Measurements from ENCODE around the gene FIGLA.

The FIGLA gene

DNA sequence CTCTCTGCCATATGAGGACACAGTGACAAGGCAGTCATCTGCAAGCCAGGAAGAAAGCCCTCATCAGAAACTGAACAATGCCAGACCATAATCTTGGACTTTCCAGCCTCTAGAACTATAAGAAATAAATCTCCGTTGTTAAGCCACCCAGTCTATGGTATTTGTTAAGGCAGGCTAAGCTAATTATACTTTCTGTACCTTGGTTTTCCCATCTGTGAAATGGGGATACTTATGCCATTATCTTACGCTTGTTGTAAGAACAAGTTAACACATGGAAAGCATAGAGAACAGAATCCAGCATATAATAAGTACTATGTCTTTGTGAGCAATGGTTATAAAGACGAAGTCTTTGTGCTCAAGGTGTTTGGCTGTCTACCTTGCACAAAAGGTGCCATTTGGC, 14.2 kb downstream of the FIGLA start:
- no peak overlapping the region for H3K4me3 ChIP-seq (ENCODE audit: low read length)
- TF ChIP-seq, protein P1, sequence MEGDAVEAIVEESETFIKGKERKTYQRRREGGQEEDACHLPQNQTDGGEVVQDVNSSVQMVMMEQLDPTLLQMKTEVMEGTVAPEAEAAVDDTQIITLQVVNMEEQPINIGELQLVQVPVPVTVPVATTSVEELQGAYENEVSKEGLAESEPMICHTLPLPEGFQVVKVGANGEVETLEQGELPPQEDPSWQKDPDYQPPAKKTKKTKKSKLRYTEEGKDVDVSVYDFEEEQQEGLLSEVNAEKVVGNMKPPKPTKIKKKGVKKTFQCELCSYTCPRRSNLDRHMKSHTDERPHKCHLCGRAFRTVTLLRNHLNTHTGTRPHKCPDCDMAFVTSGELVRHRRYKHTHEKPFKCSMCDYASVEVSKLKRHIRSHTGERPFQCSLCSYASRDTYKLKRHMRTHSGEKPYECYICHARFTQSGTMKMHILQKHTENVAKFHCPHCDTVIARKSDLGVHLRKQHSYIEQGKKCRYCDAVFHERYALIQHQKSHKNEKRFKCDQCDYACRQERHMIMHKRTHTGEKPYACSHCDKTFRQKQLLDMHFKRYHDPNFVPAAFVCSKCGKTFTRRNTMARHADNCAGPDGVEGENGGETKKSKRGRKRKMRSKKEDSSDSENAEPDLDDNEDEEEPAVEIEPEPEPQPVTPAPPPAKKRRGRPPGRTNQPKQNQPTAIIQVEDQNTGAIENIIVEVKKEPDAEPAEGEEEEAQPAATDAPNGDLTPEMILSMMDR (IDR thresholded peaks at IDR 0.05; ENCODE audit: insufficient read depth, low read depth, low read length, missing control alignments) = no peak
- DNase-seq (ENCODE audit: low read depth) = no peak

DNA sequence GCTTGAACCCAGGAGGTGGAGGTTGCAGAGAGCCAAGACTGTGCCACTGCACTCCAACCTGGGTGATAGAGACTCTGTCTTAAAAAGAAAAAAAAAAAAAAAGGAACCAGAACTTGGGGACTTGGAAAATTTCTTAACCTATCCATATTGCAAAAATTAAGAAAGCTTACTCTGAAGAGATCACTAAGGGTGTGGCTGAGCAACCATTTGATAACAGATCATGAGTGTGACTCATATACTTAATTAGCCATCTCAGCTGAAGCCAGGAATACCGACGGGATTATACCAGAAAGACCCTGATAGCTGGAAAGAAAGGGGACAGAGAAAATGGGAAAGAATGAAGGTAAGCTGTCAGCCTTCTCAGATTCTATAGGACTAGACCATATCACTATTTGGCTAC, 15.3 kb downstream of the FIGLA start:
- TF ChIP-seq, protein P1 (IDR thresholded peaks at IDR 0.05; ENCODE audit: insufficient read depth, low read depth, low read length, missing control alignments) = no peak
- no peak for DNase-seq (ENCODE audit: low read depth)
- no peak overlapping the region for H3K4me3 ChIP-seq (ENCODE audit: low read length)

DNA sequence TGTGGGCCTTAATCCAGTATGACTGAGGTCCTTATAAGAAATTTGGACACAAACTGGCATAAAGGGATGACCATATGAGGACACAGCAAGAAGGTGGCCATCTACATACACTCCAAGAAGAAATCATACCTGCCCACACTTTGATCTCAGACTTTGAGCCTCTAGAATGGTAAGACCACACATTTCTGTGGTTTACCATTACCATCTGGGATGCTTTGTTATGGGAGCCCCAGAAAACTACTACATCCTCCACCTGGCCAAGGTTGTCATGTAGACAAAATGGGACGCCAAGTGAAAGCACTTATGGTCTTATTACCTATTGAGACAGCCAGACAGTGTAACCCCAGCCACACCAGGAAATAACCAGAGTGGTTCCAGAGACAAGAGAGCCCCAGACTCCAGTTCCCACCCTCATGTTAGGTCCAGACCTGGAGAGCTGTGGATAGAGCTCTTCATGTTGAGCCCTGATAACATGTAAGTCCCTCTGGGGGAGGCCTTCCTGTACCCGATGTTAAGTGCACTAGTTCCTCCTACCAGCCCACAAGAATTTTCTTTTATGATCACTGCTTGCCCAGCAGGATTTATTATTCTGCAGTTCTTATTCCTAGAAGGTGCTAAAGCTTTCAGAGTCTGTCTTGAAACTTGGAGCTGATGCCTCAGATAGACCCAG, 17.8 kb downstream of the FIGLA start:
- no peak for DNase-seq (ENCODE audit: low read depth)

DNA sequence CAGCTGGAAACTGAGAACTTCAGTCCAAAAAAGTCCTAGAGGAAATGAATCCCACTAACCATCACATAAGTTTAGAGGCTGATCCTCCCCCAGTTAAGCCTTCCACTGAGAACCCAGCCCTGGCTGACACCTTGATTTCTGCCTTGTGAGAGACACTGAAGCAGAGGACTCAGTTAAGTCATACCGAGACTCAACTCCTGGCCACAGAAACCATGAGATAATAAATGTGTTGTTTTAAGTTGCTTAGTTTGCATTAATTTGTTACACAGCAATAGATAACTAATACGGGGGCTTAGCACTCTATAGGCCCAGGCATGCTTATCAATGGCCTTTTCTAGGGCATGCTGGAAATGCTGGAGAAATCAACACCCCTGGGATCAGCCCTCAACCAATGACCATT, 19.0 kb downstream of the FIGLA start:
- no peak overlapping the region for H3K4me3 ChIP-seq (ENCODE audit: low read length)
- no peak for DNase-seq (ENCODE audit: low read depth)
- TF ChIP-seq, protein P1 (IDR thresholded peaks at IDR 0.05; ENCODE audit: insufficient read depth, low read depth, low read length, missing control alignments) = no peak

More for the DNA sequence above, 17.8 kb downstream of the FIGLA start:
- TF ChIP-seq, protein P1 (IDR thresholded peaks at IDR 0.05; ENCODE audit: insufficient read depth, low read depth, low read length, missing control alignments) = no peak
- H3K4me3 ChIP-seq (ENCODE audit: low read length) = no peak overlapping the region

DNA sequence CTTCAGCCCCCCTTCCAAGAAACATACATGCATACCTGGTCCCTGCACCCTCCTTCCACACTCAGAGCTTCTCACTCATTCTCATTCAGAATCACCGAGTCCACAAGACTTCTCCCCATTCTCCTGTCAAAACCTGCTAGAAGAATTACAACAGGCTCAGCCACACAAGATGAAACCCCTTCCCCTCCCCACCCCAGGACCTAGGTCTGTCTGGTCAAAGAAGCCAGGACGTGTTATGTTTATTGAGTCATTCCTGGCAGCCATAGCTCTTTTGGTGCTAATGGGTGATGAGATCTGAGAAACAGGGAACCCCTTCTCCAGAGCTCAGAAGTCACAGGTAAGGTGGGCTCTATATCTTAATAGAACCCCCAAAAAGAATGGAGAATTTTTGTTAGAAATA, 21.0 kb downstream of the FIGLA start:
- TF ChIP-seq, protein P1 (IDR thresholded peaks at IDR 0.05; ENCODE audit: insufficient read depth, low read depth, low read length, missing control alignments) = no peak
- DNase-seq (ENCODE audit: low read depth) = no peak
- H3K4me3 ChIP-seq (ENCODE audit: low read length) = no peak overlapping the region

DNA sequence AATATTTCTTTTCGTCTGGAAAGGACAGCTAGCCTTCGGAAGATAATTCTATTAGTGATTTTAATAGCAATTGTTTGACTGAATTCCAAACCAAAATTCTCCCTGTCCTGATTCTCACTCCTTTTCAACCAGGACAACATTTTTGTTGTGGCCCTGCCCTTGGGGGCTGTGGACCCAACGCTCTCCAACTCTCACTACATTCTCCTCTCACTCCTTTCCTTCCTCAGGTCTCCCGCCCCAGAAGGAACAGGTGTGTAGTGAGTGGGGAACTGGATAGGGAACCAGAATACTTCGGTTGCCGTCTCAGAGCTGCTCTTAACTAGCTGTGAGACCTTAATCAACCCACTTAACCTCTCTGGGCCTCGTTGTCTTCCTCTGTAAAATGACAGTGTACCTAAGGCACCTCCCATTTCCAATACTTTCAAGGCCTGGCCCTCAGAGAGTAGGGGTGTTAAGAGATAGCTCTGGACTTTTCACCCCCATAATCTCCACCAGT, 21.8 kb downstream of the FIGLA start:
- no peak for DNase-seq (ENCODE audit: low read depth)
- TF ChIP-seq, protein P1 (IDR thresholded peaks at IDR 0.05; ENCODE audit: insufficient read depth, low read depth, low read length, missing control alignments) = no peak
- no peak overlapping the region for H3K4me3 ChIP-seq (ENCODE audit: low read length)

Data from epithelial cell of esophagus (primary cell).